HEK293 (cell line): ENCODE data around the gene LDLRAD4.
"Not testable (repeated sequence)": the region's sequence is repeated elsewhere in the genome, so short reads cannot be mapped to it uniquely, and the experiment has no call there.

Experiments
- ATF2 ChIP-seq: fragments of 450-650 bp; formaldehyde crosslinking; IDR thresholded peaks from 2 replicates; pipeline ENCODE4 v1.5.1; 2016; ENCODE audit warnings: missing biosample characterization, missing genetic modification characterization, low read depth
- CTCF ChIP-seq: fragments of 450-650 bp; formaldehyde crosslinking; IDR thresholded peaks from 2 replicates; pipeline ENCODE4 v1.5.1; 2016; ENCODE audit warnings: missing biosample characterization, missing genetic modification characterization
- ZBTB7A ChIP-seq: fragments of 450-650 bp; formaldehyde crosslinking; IDR thresholded peaks from 2 replicates; pipeline ENCODE4 v1.5.1; 2016; ENCODE audit warnings: low read depth, missing biosample characterization, missing genetic modification characterization
- ZNF280D ChIP-seq: fragments of 450-650 bp; formaldehyde crosslinking; IDR thresholded peaks from 2 replicates; pipeline ENCODE4 v1.5.1; 2016; ENCODE audit warnings: missing biosample characterization, missing genetic modification characterization
- ZNF416 ChIP-seq: fragments of 450-650 bp; formaldehyde crosslinking; IDR thresholded peaks from 2 replicates; pipeline ENCODE4 v1.5.1; 2016; ENCODE audit warnings: missing biosample characterization, missing genetic modification characterization
- ZNF529 ChIP-seq: fragments of 450-650 bp; formaldehyde crosslinking; IDR thresholded peaks from 2 replicates; pipeline ENCODE4 v1.5.1; 2017; ENCODE audit warnings: missing genetic modification characterization, missing biosample characterization; ENCODE audit not compliant: insufficient replicate concordance

- TF ChIP-seq CTCF; ZNF280D (tag by site-specific recombination); ZNF416 (tag by site-specific recombination); ATF2; ZBTB7A (tag by site-specific recombination); ZNF529 (tag by site-specific recombination): not testable (repeated sequence)
Measured at GRCh38 chr18:13262358-13262680, 43.8 kb downstream of the LDLRAD4 start.
